Fibroblast of lung (primary cell): Measurements from ENCODE around the gene RBMX2.

Source experiments
- EZH2 ChIP-seq: IDR thresholded peaks from 2 replicates; pipeline ENCODE4 v1.5.1; 2012; ENCODE audit warnings: low read length, control low read depth, mild to moderate bottlenecking; ENCODE audit errors: missing control alignments
- TF ChIP-seq, protein P1 (sequence below), 2 donors: IDR thresholded peaks in 1 of 2; conservative IDR thresholded peaks in 1 of 2; 1 replicate in 1 of 2; 2 replicates in 1 of 2; pipeline ENCODE4 v1.5.1; 2011 to 2012; ENCODE audit warnings: low read length in 2 of 2, control low read depth in 1 of 2, inconsistent platforms in 1 of 2, low read depth in 1 of 2, mild to moderate bottlenecking in 1 of 2

DNA sequence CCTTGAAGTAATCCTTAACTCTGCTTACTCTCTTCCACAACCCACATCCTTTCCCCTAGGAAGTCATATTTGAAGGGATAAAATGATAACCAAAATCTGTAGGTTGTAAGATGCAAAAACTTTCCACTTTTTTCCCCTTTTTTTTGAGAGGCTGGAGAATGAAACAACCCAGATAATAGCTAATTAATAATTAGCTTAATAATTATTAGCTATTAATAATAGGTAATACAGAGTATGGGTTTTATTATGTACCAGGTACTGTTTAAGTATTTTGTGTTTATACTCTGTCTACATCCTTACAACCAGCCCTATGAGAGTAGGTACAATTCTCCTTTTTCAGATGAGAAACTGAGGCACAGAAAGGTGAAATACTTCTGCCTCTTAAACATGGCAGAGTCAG lies 25.7 kb upstream of the RBMX2 start:
- no peak for TF ChIP-seq EZH2
- TF ChIP-seq, protein P1, sequence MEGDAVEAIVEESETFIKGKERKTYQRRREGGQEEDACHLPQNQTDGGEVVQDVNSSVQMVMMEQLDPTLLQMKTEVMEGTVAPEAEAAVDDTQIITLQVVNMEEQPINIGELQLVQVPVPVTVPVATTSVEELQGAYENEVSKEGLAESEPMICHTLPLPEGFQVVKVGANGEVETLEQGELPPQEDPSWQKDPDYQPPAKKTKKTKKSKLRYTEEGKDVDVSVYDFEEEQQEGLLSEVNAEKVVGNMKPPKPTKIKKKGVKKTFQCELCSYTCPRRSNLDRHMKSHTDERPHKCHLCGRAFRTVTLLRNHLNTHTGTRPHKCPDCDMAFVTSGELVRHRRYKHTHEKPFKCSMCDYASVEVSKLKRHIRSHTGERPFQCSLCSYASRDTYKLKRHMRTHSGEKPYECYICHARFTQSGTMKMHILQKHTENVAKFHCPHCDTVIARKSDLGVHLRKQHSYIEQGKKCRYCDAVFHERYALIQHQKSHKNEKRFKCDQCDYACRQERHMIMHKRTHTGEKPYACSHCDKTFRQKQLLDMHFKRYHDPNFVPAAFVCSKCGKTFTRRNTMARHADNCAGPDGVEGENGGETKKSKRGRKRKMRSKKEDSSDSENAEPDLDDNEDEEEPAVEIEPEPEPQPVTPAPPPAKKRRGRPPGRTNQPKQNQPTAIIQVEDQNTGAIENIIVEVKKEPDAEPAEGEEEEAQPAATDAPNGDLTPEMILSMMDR (conservative IDR thresholded peaks at IDR 0.05 in 1 of 2, IDR thresholded peaks at IDR 0.05 in 1 of 2; ENCODE audit: low read depth in 1 of 2, low read length in 2 of 2), result no peak
